K562 (cell line): ENCODE data around the gene LRRK1. TPM values are rescaled to one million over a fixed set of nuclear protein-coding genes. Genes with fewer than 3 reads are reported as not detected.
A peak's percentile ranks its signal among the peaks of the same experiment; 100 is the strongest.

Experiments used
- CEBPG ChIP-seq, 3 experiments: fragments of 200-800 bp in 1 of 3; sonication (Bioruptor generic) in 1 of 3; sonication (generic) in 1 of 3; formaldehyde crosslinking in 1 of 3; IDR thresholded peaks in 2 of 3; conservative IDR thresholded peaks in 1 of 3; 2 replicates each; pipeline versions ENCODE4 v1.6.1 to v1.8.0; 2016 to 2022; ENCODE audit warnings: missing compliant biosample characterization in 2 of 3, missing genetic modification characterization in 2 of 3, mild to moderate bottlenecking in 1 of 3, missing genetic modification reagents in 1 of 3
- ETV6 ChIP-seq, 3 experiments: fragments of 150-350 bp in 1 of 3; sonication (generic) in 1 of 3; formaldehyde crosslinking in 1 of 3; IDR thresholded peaks; 2 replicates each; pipeline versions ENCODE4 v1.6.1 to v1.8.0; 2014 to 2022; ENCODE audit warnings: borderline replicate concordance in 2 of 3, low read depth in 2 of 3, antibody characterized with exemption in 1 of 3, low read length in 1 of 3, mild to moderate bottlenecking in 1 of 3, missing genetic modification reagents in 1 of 3
- GABPB2 ChIP-seq: fragments of 250-450 bp; sonication (Bioruptor Pico); conservative IDR thresholded peaks from 2 replicates; pipeline ENCODE4 v1.5.1; 2021; ENCODE audit warnings: mild to moderate bottlenecking
- IFI16 ChIP-seq: fragments of 250-450 bp; sonication (Bioruptor Pico); IDR thresholded peaks from 2 replicates; pipeline ENCODE4 v2.1.2; 2022; ENCODE audit warnings: mild to moderate bottlenecking, inconsistent platforms
- JUNB ChIP-seq: fragments of 450-650 bp; formaldehyde crosslinking; conservative IDR thresholded peaks from 2 replicates; pipeline ENCODE4 v1.4.0; 2020; ENCODE audit warnings: mild to moderate bottlenecking
- RAD21 ChIP-seq, 2 experiments: fragments of 250-450 bp in 1 of 2; fragments of 450-650 bp in 1 of 2; sonication (Bioruptor Pico) in 1 of 2; formaldehyde crosslinking in 1 of 2; IDR thresholded peaks in 1 of 2; conservative IDR thresholded peaks in 1 of 2; 2 replicates each; pipeline versions ENCODE4 v1.4.0 to v1.8.0; 2020 to 2022; ENCODE audit warnings: mild to moderate bottlenecking in 2 of 2, moderate library complexity in 1 of 2
- RBM34 ChIP-seq: fragments of 200-400 bp; formaldehyde crosslinking; IDR thresholded peaks from 2 replicates; pipeline ENCODE4 v1.6.1; 2018; ENCODE audit warnings: low read length, borderline replicate concordance; ENCODE audit not compliant: insufficient read depth
- SMAD1 ChIP-seq: fragments of 150-350 bp; IDR thresholded peaks from 2 replicates; pipeline ENCODE4 v1.6.1; 2014; ENCODE audit warnings: low read length, low read depth; ENCODE audit not compliant: partially characterized antibody
- TAF15 ChIP-seq: fragments of 200-400 bp; formaldehyde crosslinking; IDR thresholded peaks from 2 replicates; pipeline ENCODE4 v1.6.1; 2017; ENCODE audit warnings: mild to moderate bottlenecking, low read depth, low read length, moderate library complexity
- TAL1 ChIP-seq: fragments of 450-650 bp; IDR thresholded peaks from 2 replicates; pipeline ENCODE4 v1.6.1; 2016; ENCODE audit warnings: mild to moderate bottlenecking
- ZFP36 ChIP-seq: fragments of 150-350 bp; IDR thresholded peaks from 2 replicates; pipeline ENCODE4 v1.6.1; 2018; ENCODE audit warnings: low read length, low read depth; ENCODE audit not compliant: partially characterized antibody
- ZZZ3 ChIP-seq: fragments of 450-650 bp; IDR thresholded peaks from 2 replicates; pipeline ENCODE4 v1.6.1; 2016; ENCODE audit warnings: antibody characterized with exemption, mild to moderate bottlenecking, moderate library complexity
- polyA plus RNA-seq, 8 experiments: library from polyadenylated mRNA; depleted of rRNA in 4 of 8; stranded (reverse) in 5 of 8; unstranded in 3 of 8; fragments of >200 nt; fragmentation: Nextera tagmentation in 2 of 8; fragmentation: Illumina TruSeq in 1 of 8; extraction: Ambion mirVana in 2 of 8; extraction: Trizol in 1 of 8; gene quantifications; 2 replicates each; pipeline versions ENCODE4 v1.2.1 to v1.2.3, GENCODE V29; 2011 to 2014; ENCODE audit warnings: inconsistent platforms in 1 of 8, missing spikeins in 1 of 8
- total RNA-seq, 7 experiments: library from RNA; depleted of rRNA in 6 of 7; stranded (reverse); fragments of >200 nt in 6 of 7; fragmentation: Illumina TruSeq in 2 of 7; extraction: Trizol in 2 of 7; gene quantifications; 2 replicates each; pipeline versions ENCODE4 v1.2.1 to v1.2.3, GENCODE V29; 2011 to 2021; ENCODE audit warnings: low replicate concordance in 1 of 7
- TF ChIP-seq, protein P1 (sequence below), 3 experiments: IDR thresholded peaks in 2 of 3; conservative IDR thresholded peaks in 1 of 3; 2 replicates each; pipeline ENCODE4 v1.5.1; 2011 to 2012; ENCODE audit warnings: low read length in 3 of 3, mild to moderate bottlenecking in 3 of 3, control low read depth in 2 of 3, improper control_type of control experiment in 1 of 3, inconsistent platforms in 1 of 3, low read depth in 1 of 3, mixed read lengths in 1 of 3, moderate library complexity in 1 of 3; ENCODE audit not compliant: insufficient read depth in 2 of 3
- TF ChIP-seq, protein P2 (sequence below): fragments of 450-650 bp; formaldehyde crosslinking; IDR thresholded peaks from 2 replicates; pipeline ENCODE4 v1.4.0; 2020; ENCODE audit warnings: mild to moderate bottlenecking, moderate library complexity
- TF ChIP-seq, protein P3 (sequence below): sonication (generic); formaldehyde crosslinking; IDR thresholded peaks from 2 replicates; pipeline ENCODE4 v1.4.0; 2020; ENCODE audit warnings: mild to moderate bottlenecking, missing genetic modification reagents

Gene LRRK1
- total and polyA plus RNA-seq, 9 of the 15 experiments (the other 6 are each of a cell fraction or from before 2014, with no cell fraction given) = 0.01 to 1.5 (median 0.11) TPM

- TF ChIP-seq, protein P1, sequence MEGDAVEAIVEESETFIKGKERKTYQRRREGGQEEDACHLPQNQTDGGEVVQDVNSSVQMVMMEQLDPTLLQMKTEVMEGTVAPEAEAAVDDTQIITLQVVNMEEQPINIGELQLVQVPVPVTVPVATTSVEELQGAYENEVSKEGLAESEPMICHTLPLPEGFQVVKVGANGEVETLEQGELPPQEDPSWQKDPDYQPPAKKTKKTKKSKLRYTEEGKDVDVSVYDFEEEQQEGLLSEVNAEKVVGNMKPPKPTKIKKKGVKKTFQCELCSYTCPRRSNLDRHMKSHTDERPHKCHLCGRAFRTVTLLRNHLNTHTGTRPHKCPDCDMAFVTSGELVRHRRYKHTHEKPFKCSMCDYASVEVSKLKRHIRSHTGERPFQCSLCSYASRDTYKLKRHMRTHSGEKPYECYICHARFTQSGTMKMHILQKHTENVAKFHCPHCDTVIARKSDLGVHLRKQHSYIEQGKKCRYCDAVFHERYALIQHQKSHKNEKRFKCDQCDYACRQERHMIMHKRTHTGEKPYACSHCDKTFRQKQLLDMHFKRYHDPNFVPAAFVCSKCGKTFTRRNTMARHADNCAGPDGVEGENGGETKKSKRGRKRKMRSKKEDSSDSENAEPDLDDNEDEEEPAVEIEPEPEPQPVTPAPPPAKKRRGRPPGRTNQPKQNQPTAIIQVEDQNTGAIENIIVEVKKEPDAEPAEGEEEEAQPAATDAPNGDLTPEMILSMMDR (IDR thresholded peaks at IDR 0.05 in 2 of 3, conservative IDR thresholded peaks at IDR 0.05 in 1 of 3; ENCODE audit: insufficient read depth in 2 of 3, low read depth in 1 of 3, low read length in 3 of 3) = peak; percentile 63 to 80 (median 74)
- TF ChIP-seq TAL1 (no peak), JUNB (CRISPR knock-in tag) (no peak), TAF15 (no peak), ZZZ3 (no peak), GABPB2 (no peak), ZFP36 (no peak), IFI16 (CRISPR knock-in tag) (no peak), RAD21 (CRISPR knock-in tag; conservative IDR thresholded peaks at IDR 0.05 in 1 of 2, IDR thresholded peaks at IDR 0.05 in 1 of 2) (peak; percentile 53 to 76), ETV6 (IDR thresholded peaks at IDR 0.05; ENCODE audit: borderline replicate concordance in 1 of 2, low read depth in 2 of 2, low read length in 1 of 2) (no peak), ETV6 (CRISPR knock-in tag; IDR thresholded peaks at IDR 0.05; ENCODE audit: borderline replicate concordance) (no peak), CEBPG (CRISPR knock-in tag; IDR thresholded peaks at IDR 0.05) (no peak), CEBPG (tag; conservative IDR thresholded peaks at IDR 0.05 in 1 of 2, IDR thresholded peaks at IDR 0.05 in 1 of 2) (peak; percentile 43 to 70; a peak in 3 of 4 replicates), RBM34 (no peak), SMAD1 (no peak)
- TF ChIP-seq, protein P2, sequence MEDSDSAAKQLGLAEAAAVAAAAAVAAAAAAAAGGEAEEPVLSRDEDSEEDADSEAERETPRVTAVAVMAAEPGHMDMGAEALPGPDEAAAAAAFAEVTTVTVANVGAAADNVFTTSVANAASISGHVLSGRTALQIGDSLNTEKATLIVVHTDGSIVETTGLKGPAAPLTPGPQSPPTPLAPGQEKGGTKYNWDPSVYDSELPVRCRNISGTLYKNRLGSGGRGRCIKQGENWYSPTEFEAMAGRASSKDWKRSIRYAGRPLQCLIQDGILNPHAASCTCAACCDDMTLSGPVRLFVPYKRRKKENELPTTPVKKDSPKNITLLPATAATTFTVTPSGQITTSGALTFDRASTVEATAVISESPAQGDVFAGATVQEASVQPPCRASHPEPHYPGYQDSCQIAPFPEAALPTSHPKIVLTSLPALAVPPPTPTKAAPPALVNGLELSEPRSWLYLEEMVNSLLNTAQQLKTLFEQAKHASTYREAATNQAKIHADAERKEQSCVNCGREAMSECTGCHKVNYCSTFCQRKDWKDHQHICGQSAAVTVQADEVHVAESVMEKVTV (CRISPR knock-in tag) = peak; percentile 15; the same call in 1 of the 2 replicates
- TF ChIP-seq, protein P3, sequence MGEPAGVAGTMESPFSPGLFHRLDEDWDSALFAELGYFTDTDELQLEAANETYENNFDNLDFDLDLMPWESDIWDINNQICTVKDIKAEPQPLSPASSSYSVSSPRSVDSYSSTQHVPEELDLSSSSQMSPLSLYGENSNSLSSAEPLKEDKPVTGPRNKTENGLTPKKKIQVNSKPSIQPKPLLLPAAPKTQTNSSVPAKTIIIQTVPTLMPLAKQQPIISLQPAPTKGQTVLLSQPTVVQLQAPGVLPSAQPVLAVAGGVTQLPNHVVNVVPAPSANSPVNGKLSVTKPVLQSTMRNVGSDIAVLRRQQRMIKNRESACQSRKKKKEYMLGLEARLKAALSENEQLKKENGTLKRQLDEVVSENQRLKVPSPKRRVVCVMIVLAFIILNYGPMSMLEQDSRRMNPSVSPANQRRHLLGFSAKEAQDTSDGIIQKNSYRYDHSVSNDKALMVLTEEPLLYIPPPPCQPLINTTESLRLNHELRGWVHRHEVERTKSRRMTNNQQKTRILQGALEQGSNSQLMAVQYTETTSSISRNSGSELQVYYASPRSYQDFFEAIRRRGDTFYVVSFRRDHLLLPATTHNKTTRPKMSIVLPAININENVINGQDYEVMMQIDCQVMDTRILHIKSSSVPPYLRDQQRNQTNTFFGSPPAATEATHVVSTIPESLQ (CRISPR knock-in tag) = no peak
These were observed 46.0 kb upstream of the LRRK1 start (continued) for GRCh38 chr15:100873029-100873677.
